OCI-LY1 (cell line): ENCODE results near the gene CD22.

Experiments
- EZH2 ChIP-seq: fragments of 200-600 bp; sonication (generic), shearing (Covaris generic); IDR thresholded peaks from 2 replicates; pipeline ENCODE4 v1.8.0; 2017; ENCODE audit warnings: borderline replicate concordance, mixed run types, mild to moderate bottlenecking, antibody characterized with exemption, low read length, moderate library complexity, mixed read lengths
- TF ChIP-seq, protein P1 (sequence below): fragments of 200-600 bp; sonication (generic), shearing (Covaris generic); IDR thresholded peaks from 2 replicates; pipeline ENCODE4 v1.5.1; 2017; ENCODE audit warnings: mild to moderate bottlenecking, antibody characterized with exemption, low read length, moderate library complexity, mixed read lengths

DNA sequence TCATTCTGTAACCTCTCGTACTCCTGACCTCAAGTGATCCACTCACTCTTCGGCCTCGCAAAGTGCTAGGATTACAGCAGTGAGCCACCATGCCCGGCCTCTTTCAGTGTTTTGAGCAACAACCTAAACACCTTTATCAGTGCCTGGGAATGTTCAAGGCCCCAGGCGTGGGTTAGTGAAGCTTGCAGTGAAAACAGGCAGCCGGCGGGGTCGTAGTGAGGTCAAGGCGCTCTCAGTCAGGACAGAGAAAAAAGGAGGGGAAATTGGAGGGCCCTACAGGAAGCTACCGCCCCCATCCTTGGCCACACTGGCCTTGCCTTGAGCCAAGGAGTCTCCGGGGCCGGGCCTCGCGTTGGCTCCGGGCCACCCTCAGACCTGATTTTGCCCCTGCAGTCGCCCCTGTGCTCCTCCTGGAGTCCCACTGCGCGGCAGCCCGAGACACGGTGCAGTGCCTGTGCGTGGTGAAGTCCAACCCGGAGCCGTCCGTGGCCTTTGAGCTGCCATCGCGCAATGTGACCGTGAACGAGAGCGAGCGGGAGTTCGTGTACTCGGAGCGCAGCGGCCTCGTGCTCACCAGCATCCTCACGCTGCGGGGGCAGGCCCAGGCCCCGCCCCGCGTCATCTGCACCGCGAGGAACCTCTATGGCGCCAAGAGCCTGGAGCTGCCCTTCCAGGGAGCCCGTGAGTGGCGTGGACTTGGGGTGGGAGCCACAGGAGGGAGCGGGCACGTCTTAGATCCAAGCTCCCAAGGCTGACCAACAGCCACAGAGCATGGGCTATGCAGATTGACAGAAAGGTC is 19.3 kb upstream of the CD22 start:
- TF ChIP-seq, protein P1, sequence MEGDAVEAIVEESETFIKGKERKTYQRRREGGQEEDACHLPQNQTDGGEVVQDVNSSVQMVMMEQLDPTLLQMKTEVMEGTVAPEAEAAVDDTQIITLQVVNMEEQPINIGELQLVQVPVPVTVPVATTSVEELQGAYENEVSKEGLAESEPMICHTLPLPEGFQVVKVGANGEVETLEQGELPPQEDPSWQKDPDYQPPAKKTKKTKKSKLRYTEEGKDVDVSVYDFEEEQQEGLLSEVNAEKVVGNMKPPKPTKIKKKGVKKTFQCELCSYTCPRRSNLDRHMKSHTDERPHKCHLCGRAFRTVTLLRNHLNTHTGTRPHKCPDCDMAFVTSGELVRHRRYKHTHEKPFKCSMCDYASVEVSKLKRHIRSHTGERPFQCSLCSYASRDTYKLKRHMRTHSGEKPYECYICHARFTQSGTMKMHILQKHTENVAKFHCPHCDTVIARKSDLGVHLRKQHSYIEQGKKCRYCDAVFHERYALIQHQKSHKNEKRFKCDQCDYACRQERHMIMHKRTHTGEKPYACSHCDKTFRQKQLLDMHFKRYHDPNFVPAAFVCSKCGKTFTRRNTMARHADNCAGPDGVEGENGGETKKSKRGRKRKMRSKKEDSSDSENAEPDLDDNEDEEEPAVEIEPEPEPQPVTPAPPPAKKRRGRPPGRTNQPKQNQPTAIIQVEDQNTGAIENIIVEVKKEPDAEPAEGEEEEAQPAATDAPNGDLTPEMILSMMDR, result no peak
- TF ChIP-seq EZH2, result no peak
